HepG2 (cell line): ENCODE measurements around the gene GRHL1. TPM values are rescaled to one million over a fixed set of nuclear protein-coding genes. Genes with fewer than 3 reads are reported as not detected.

Experiments
- ATM ChIP-seq: fragments of 450-650 bp; IDR thresholded peaks from 2 replicates; pipeline ENCODE4 v1.7.1; 2017; ENCODE audit warnings: mild to moderate bottlenecking, borderline replicate concordance
- CBFB ChIP-seq: sonication (generic); formaldehyde crosslinking; IDR thresholded peaks from 2 replicates; pipeline ENCODE4 v1.4.0; 2020; ENCODE audit warnings: missing genetic modification reagents
- ELF1 ChIP-seq: sonication (generic); formaldehyde crosslinking; IDR thresholded peaks from 2 replicates; pipeline ENCODE4 v1.4.0; 2020; ENCODE audit warnings: missing genetic modification reagents
- EZH2 ChIP-seq: conservative IDR thresholded peaks from 2 replicates; pipeline ENCODE4 v1.6.1; 2012; ENCODE audit warnings: mild to moderate bottlenecking, low read depth, low read length, moderate library complexity
- FOXK2 ChIP-seq: fragments of 450-650 bp; IDR thresholded peaks from 2 replicates; pipeline ENCODE4 v1.6.1; 2016
- IRX3 ChIP-seq: sonication (generic); formaldehyde crosslinking; IDR thresholded peaks from 2 replicates; pipeline ENCODE4 v1.8.1; 2023; ENCODE audit warnings: mild to moderate bottlenecking, low read depth, missing genetic modification reagents, borderline replicate concordance
- MTA3 ChIP-seq: sonication (generic); formaldehyde crosslinking; IDR thresholded peaks from 2 replicates; pipeline ENCODE4 v1.4.0; 2020; ENCODE audit warnings: missing genetic modification reagents
- NCOA5 ChIP-seq: sonication (generic); formaldehyde crosslinking; IDR thresholded peaks from 2 replicates; pipeline ENCODE4 v1.4.0; 2020; ENCODE audit warnings: missing genetic modification reagents
- NFYC ChIP-seq: IDR thresholded peaks from 2 replicates; pipeline ENCODE4 v1.6.1; 2016; ENCODE audit warnings: missing genetic modification reagents, missing compliant biosample characterization
- NR2F1 ChIP-seq, 2 experiments: fragments of 450-650 bp in 1 of 2; formaldehyde crosslinking in 1 of 2; IDR thresholded peaks; 2 replicates each; pipeline versions ENCODE4 v1.5.0 to v1.6.1; 2016 to 2020; ENCODE audit warnings: mild to moderate bottlenecking in 1 of 2, missing compliant biosample characterization in 1 of 2, missing genetic modification reagents in 1 of 2, moderate library complexity in 1 of 2
- PCBP1 ChIP-seq: fragments of 200-400 bp; formaldehyde crosslinking; IDR thresholded peaks from 2 replicates; pipeline ENCODE4 v1.6.1; 2017; ENCODE audit warnings: mild to moderate bottlenecking, low read depth, low read length, borderline replicate concordance
- PHF8 ChIP-seq: sonication (generic); formaldehyde crosslinking; IDR thresholded peaks from 2 replicates; pipeline ENCODE4 v1.5.0; 2020; ENCODE audit warnings: missing genetic modification reagents
- RAD21 ChIP-seq: fragments of 450-650 bp; formaldehyde crosslinking; IDR thresholded peaks from 2 replicates; pipeline ENCODE4 v1.5.0; 2020; ENCODE audit warnings: mild to moderate bottlenecking
- RELA ChIP-seq: sonication (generic); formaldehyde crosslinking; IDR thresholded peaks from 2 replicates; pipeline ENCODE4 v1.4.0; 2020; ENCODE audit warnings: missing genetic modification reagents
- RFX1 ChIP-seq: fragments of 450-650 bp; IDR thresholded peaks from 2 replicates; pipeline ENCODE4 v1.6.1; 2017
- SRSF9 ChIP-seq: fragments of 200-400 bp; formaldehyde crosslinking; IDR thresholded peaks from 2 replicates; pipeline ENCODE4 v1.6.1; 2018; ENCODE audit warnings: borderline replicate concordance, mild to moderate bottlenecking, low read depth, low read length; ENCODE audit not compliant: insufficient read depth, poor library complexity, severe bottlenecking
- ZBTB42 ChIP-seq: sonication (generic); formaldehyde crosslinking; IDR thresholded peaks from 2 replicates; pipeline ENCODE4 v1.5.0; 2020; ENCODE audit warnings: mild to moderate bottlenecking, missing genetic modification reagents
- ZFP36 ChIP-seq: fragments of 150-350 bp; IDR thresholded peaks from 2 replicates; pipeline ENCODE4 v1.6.1; 2018; ENCODE audit warnings: borderline replicate concordance, low read length, low read depth; ENCODE audit not compliant: partially characterized antibody
- ZNF280D ChIP-seq: sonication (generic); formaldehyde crosslinking; IDR thresholded peaks from 2 replicates; pipeline ENCODE4 v1.5.1; 2020; ENCODE audit warnings: mild to moderate bottlenecking, missing genetic modification reagents
- ZNF296 ChIP-seq: sonication (generic); formaldehyde crosslinking; conservative IDR thresholded peaks from 2 replicates; pipeline ENCODE4 v1.5.0; 2020; ENCODE audit warnings: mild to moderate bottlenecking, missing genetic modification reagents
- ZNF337 ChIP-seq: sonication (generic); formaldehyde crosslinking; IDR thresholded peaks from 2 replicates; pipeline ENCODE4 v1.5.1; 2020; ENCODE audit warnings: missing genetic modification reagents, low read depth, mild to moderate bottlenecking, borderline replicate concordance
- ZNF512 ChIP-seq: sonication (generic); formaldehyde crosslinking; IDR thresholded peaks from 2 replicates; pipeline ENCODE4 v1.4.0; 2020; ENCODE audit warnings: mild to moderate bottlenecking, missing genetic modification reagents
- ZNF569 ChIP-seq: sonication (generic); formaldehyde crosslinking; IDR thresholded peaks from 2 replicates; pipeline ENCODE4 v1.5.0; 2020; ENCODE audit warnings: mild to moderate bottlenecking, missing genetic modification reagents, moderate library complexity, borderline replicate concordance
- ZNF660 ChIP-seq: sonication (generic); formaldehyde crosslinking; IDR thresholded peaks from 2 replicates; pipeline ENCODE4 v1.5.1; 2020; ENCODE audit warnings: mild to moderate bottlenecking, low read depth, missing genetic modification reagents, borderline replicate concordance
- ZNF746 ChIP-seq: sonication (generic); formaldehyde crosslinking; IDR thresholded peaks from 2 replicates; pipeline ENCODE4 v1.8.0; 2022; ENCODE audit warnings: mild to moderate bottlenecking, missing genetic modification reagents
- ZNF75D ChIP-seq: sonication (generic); formaldehyde crosslinking; IDR thresholded peaks from 2 replicates; pipeline ENCODE4 v1.8.1; 2023; ENCODE audit warnings: missing genetic modification reagents, mild to moderate bottlenecking, borderline replicate concordance
- ZNF781 ChIP-seq: sonication (generic); formaldehyde crosslinking; IDR thresholded peaks from 2 replicates; pipeline ENCODE4 v1.5.1; 2020; ENCODE audit warnings: borderline replicate concordance, mild to moderate bottlenecking, missing genetic modification reagents; ENCODE audit errors: not compliant biosample characterization
- polyA plus RNA-seq, 8 experiments: library from polyadenylated mRNA; depleted of rRNA in 3 of 8; stranded (reverse) in 7 of 8; unstranded in 1 of 8; fragments of >200 nt; fragmentation: Illumina TruSeq in 4 of 8; extraction: Trizol in 4 of 8; gene quantifications; 2 replicates each; pipeline versions ENCODE4 v1.2.1 to v1.2.3, GENCODE V29; 2011 to 2016; ENCODE audit warnings: low read depth in 4 of 8, missing spikeins in 1 of 8, mixed read lengths in 1 of 8; ENCODE audit not compliant: insufficient read depth in 1 of 8
- total RNA-seq, 5 experiments: library from RNA; depleted of rRNA; stranded (reverse); fragments of >200 nt; fragmentation: Illumina TruSeq; extraction: Trizol; gene quantifications; 2 replicates each; pipeline ENCODE4 v1.2.3, GENCODE V29; 2016; ENCODE audit warnings: low read depth in 1 of 5

Gene GRHL1
- total and polyA plus RNA-seq, 2 of the 13 experiments (the other 11 are each of a cell fraction or from before 2014, with no cell fraction given): 9.3 to 12.0 TPM

GRCh38 chr2:10043256-10043905, 91.9 kb downstream of the GRHL1 start, which contains the start of gene KLF11 (continued):
- no peak for TF ChIP-seq ZNF660 (CRISPR knock-in tag)
- TF ChIP-seq ZNF280D (CRISPR knock-in tag): 0 out of 2 replicates have a peak, but pooled peaks have one; percentile 59
- peak; percentile 17; the same call in 1 of the 2 replicates for TF ChIP-seq ZNF75D (CRISPR knock-in tag)
- 0 out of 2 replicates have a peak, but pooled peaks have one; percentile 78 for TF ChIP-seq RELA
- no peak for TF ChIP-seq ZNF569
- peak; percentile 84; the same call in 1 of the 2 replicates for TF ChIP-seq ZNF296 (CRISPR knock-in tag)
- no peak for TF ChIP-seq ZNF337 (CRISPR knock-in tag)
- TF ChIP-seq IRX3: peak; percentile 96
- TF ChIP-seq ZNF512 (CRISPR knock-in tag): no peak
- peak; percentile 78; the same call in 1 of the 2 replicates for TF ChIP-seq ZNF746 (CRISPR knock-in tag)
- no peak for TF ChIP-seq ZFP36
- no peak for TF ChIP-seq NCOA5 (CRISPR knock-in tag)
- no peak for TF ChIP-seq RFX1
- TF ChIP-seq ATM: no peak
- no peak for TF ChIP-seq EZH2
- TF ChIP-seq FOXK2: no peak
- TF ChIP-seq PCBP1: no peak
- peak; percentile 91; the same call in 1 of the 2 replicates for TF ChIP-seq ZBTB42 (CRISPR knock-in tag)
- peak; percentile 31; the same call in 1 of the 2 replicates for TF ChIP-seq RAD21 (CRISPR knock-in tag)
- no peak for TF ChIP-seq MTA3
- TF ChIP-seq CBFB (CRISPR knock-in tag): peak; percentile 65; the same call in 1 of the 2 replicates
- TF ChIP-seq NFYC (CRISPR knock-in tag): peak; percentile 78
- no peak for TF ChIP-seq NR2F1 (CRISPR knock-in tag; IDR thresholded peaks at IDR 0.05)
- no peak for TF ChIP-seq SRSF9
- TF ChIP-seq PHF8: peak; percentile 40
- peak; percentile 9 for TF ChIP-seq ZNF781 (CRISPR knock-in tag)
- TF ChIP-seq ELF1: no peak
